Hematopoietic multipotent progenitor cell treated with erythropoietin and hydrocortisone succinate and interleukin-3 and kit ligand, for 8 days (in vitro differentiated cells): Measurements from ENCODE around the gene BDH1.

Source experiments
- DNase-seq: peaks from one replicate; pipeline ENCODE4 v3.0.0-alpha.2; 2015

Gene BDH1

DNA sequence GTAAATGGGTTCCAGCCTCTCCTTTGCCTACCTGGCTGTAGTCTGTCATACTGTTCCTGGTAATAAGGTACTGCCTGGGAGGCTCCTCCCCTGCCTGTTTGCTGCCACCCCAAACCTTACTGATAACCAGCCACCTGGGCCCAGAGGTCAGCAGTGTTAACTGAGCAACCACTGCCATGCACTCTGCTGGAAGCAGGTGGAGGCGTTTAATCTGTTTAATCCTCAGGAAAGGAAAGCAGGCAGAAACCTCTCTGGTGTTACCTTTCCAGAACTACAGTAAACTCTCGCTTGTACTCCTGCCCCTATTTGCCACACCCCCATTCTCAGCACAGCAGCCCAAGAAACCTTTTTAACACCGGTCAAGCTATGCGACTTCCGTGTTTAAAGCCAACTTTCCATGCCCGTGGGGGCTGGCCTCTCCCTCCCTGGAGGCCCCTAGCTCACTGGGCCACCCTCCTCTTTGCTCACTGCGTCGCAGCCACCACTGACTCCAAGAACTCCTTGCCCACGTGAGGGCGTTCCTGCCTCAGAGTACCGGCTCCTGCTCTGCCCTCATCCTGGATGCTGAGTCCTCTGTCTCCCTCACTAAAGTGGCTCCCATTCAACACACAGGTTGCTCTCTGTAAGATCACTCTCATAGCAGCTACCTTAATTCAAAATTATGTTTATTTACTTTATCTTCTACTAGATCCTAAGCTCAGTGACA lies 8.3 kb downstream of the BDH1 start:
- DNase-seq = no peak

DNA sequence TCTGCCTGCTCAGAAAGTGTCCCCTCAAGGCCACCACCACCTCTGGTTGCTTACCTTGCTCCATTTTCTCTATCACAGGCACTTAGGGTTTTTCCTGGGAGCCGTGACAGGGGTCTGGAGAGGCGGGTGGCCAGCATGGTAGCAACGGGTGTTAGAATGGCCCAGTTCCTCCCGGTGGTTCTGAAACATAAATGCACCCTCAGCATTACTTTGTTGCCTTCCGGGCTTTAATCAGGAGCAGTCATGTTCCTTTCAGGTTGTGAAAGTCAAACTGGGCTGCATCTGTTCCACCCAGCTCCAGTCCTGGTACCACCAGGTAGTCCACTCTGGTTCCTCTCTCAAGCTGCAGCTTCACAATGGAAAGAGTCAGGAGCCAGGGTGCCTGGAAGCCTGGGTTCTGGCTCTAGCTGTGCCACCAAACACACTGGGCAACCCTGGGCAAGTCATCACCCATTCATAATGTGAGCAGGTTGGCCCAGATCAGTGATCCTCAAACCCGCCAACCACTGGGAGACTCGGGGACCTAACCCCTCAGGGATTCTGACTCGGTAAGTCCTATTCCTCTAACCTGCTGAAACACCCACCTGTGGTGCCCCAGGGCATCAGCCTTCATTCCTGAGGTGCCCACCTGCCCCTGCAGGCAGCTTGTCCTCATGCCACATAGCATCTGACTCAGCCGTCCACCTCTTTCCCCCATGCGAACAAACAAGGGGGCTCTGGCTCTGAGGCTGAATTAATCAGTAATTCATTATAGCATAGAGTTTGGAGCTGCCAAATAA lies 9.3 kb downstream of the BDH1 start:
- DNase-seq = no peak

DNA sequence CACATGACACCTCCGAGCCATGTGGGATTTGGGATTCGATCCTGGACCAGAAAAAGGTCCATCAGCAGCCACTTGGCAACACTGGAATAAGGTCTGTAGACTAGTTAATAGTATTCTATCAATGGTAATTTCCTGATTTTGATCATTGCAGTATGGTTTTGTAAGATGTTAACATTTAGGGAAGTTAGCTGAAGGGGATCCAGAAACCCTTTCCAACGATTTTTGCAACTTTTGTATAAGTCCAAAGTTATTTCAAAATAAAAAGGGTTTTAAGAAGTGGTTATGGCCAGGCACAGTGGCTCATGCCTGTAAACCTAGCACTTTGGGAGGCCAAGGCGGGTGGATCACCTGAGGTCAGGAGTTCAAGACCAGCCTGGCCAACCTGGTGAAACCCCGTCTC lies 10.2 kb downstream of the BDH1 start:
- DNase-seq = no peak

DNA sequence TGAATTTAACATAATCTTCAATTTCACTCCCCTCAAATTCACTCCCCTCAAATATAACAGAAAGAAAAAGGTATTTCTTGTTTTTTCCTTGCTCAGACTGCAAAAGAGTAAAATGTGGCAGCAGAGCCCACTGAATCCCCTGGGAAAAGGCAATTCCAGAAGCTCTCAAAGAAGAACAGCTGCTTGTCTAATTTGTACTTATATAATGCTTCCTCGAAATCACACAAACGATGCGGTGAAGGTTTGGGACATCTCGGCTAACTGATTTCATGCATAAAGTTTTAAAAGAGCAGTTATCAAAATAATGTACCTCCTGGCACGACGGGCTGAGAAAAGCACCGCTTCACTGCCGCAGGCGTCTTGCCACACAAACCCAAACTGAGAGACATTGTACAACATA lies 10.7 kb downstream of the BDH1 start:
- DNase-seq = no peak

DNA sequence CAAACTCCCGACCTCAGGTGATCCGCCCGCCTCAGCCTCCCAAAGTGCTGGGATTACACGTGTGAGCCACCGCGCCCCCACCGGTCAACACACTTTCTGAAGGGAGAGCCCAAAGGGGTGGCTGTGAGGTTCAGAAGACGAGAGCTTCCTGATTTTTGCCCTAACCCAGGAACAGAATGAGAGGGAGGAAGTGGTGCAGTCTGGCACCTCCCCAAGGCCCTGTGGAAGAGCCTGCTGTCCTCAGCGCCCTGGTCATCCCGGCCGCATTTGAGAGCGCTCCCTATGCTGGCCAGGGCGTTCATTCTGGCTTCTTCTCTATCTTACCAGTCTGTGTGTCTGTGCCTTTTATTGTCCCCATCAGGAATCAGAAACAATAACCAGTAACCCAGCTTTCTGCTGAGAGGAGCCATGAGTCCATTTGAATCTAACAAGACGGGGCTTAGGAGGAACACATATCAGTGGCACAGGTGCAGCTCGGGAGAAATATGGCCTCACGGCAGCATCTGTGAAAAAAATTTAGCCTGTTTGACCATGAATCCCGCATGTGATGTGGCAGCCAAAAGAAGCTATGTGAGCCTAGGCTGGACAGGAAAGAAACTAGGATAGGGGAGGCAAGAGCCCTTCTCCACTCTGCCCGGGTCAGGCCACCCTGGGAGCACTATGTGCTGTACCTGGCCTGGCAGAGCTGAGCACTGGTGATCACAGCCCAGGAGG lies 12.9 kb downstream of the BDH1 start:
- no peak for DNase-seq

DNA sequence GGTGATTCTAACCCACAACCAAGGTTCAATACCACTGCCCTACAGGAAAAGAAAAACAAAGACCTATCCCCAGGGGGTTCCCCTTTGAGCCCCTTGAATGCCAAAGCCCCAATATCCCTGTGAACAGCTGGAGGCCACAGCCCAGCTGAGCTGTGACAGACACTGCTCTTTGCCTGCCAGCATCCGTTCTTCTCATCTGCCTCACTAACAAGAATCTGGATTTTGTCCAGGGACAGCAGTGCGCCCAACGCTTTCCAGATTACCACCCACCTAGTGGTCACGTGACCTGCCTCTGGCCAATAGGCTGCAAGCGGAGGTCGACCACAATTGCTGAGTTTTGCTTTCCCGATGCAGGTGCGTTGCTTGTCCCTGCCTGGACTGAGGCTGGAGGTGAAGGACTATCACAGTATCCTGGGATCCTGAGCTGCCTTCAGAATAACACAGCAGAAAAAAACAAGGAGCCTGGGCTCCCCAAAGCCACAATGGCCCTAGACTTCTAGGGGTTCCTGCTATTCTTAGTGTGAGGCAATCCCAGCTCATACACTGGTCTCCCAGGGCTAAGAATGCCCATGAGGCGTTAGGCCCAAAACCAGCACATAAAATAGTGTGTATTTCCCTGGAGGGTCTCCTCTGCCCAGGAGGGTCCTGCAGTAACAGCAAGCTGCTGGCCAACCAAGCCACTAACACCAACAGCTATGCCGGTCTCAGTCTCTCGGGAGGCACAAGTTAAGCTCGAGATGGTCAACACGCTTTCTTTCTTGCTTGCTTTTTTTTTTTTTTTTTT lies 13.8 kb downstream of the BDH1 start:
- DNase-seq = no peak

DNA sequence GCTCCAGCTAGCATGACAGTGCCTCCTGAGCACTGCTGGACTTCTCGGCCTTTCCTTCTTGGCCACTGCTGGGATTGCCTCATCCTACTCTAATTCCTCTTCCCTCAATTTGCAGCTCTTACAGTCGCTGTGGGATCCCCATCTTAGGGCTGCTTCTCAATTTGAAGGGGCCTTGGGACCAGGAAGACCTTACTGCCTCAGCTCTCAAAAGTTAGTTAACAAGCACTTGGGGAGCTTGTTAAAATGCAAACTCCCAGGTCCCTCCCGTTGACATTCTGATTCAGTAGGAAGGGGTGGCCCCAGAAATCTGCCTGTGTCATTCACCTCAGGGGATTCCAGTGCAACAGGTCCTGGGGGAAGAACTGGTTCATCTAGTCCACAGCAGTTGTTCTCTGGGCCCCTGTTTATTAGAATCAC lies 14.8 kb downstream of the BDH1 start:
- DNase-seq = no peak

DNA sequence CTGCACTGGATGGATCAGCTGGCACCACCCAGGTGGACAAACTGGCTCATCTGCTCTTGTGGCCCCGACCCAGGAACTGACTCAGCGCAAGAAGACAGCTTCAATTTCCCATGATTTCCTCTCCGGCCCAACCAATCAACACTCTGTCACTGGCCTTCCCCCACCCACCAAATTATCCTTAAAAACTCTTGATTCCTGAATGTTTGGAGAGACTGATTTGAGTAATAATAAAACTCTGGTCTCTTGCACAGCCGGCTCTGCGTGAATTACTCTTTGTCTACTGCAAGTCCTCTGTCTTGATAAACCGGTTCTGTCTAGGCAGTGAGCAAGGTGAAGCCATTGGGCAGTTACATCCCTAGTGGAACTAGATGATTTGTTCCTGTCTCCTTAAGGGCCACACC lies 16.1 kb downstream of the BDH1 start:
- DNase-seq = no peak

DNA sequence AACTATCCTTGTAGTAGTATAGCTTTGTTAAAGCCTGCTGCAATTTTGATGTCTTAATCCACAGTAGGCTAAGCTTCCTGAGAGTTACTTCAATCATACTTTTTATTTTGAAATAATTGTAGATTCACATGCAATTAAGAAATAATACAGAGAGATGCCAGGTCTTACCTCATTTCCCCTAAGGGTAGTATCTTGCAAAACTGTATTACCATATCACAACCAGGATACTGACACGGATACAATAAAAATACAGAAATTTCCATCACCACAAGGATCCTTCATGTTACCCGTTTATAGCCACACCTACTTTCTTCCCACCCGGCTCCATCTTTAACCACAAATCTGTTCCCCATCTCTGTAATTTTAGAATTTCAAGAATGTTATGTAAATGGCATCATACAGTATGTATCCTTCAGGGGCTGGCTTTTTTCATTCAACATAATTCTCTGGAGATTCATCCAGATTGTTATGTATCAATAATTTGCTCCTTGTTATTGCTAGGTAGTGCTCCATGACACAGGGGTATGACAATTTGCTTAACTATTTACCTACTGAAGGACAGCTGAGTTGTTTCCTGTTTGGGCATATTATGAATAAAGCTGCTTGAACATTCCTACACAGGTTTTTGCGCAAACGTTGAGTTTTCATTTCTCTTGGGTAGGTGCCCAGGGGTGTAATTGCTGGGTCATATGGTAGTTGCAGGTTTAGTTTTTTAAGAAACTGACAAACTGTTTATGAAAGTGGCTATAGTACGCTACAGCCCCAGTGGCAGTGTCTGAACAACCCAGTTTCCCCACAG lies 21.6 kb downstream of the BDH1 start:
- no peak for DNase-seq

DNA sequence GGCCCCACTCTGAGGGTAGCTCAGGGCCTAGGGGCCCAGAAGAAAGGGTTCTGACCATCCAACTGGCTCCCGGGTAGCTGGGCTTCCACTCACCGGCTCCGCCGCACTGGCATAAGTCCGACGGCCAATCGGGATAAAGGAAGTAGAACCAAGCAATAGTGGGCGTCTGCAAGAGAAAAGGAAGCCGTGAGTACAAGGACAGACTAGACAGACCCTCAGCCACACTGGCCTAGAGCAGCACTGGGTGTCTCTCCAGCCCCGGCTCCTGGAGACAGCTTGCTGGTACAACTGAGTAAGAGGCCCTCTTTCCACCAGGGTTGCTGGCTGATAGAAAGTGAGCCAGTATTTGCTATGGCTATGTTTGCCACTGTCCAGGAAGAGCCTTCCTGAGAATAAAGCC lies 22.4 kb downstream of the BDH1 start:
- DNase-seq = no peak

DNA sequence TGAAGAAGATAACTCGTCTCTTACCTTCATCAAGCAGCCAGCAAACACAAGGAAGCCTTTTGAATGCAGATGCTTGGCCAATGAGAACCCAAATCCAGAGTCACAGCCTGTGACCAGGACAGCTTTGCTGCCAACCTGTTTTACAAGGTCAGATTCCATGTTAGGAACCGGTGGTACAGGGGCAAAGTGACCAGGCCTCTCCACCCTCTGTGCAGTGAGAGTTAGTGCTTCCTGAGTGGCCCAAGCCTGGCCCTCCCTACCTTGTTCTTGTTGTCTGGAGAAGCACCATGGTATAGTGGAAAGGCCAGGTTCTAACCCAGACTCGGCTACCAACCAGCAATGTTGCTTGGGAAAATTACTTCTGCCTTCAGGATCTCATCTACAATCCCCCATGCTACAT lies 23.4 kb downstream of the BDH1 start:
- no peak for DNase-seq

DNA sequence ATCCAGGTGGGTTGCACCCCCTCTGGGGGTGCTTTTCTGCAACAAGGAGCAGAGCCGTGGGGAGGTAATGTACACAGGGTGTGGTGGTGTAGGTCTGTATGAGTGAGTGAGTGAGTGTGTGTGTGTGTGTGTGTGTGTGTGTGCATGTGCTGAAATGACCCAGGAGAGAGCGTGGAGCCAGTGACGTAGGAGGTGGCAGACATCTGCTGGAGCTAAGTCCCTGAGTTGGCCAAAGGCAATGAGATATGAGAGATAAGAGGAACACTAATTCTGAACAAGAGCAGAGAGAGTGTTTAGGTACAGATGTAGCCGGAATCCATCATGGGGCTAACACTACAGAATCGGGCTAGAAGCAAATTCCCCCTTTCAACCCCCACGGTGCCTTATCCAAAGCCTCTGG lies 27.6 kb downstream of the BDH1 start:
- DNase-seq = no peak

DNA sequence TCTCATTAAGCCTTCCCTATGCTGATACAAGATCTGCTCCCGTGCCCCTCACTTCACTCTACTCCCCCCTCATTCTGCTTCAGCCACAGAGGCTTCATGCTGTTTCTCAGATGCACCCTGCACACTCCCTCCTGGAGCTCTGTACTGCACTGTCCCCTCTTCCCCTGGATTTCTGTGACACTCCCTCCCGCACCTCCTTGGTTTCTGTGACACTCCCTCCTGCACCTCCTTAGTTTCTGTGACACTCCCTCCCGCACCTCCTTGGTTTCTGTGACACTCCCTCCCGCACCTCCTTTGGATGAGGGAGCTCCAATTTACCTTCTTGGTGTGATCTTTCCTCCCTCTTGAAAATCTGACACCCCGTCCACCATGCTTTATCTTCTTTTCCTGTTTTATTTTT lies 28.2 kb downstream of the BDH1 start:
- no peak for DNase-seq

DNA sequence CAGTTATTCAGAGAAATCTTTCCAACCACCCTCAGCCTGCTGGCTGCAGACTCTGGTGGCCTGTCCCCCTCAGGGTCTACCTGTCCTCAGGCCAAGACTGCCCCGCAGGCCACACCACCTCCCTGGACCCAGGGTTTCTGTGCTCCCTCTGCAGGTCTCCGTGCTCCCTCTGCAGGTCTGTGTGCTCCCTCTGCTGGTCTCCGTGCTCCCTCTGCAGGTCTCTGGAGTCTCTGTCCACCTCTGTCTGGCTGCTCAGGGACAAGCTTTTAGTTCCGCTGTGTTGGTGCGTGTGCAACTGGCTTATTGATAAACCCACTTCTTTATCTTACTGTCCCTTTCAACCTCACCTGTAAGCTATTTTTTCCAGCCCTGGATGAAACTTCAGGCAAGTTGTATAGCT lies 30.1 kb downstream of the BDH1 start:
- DNase-seq = no peak

DNA sequence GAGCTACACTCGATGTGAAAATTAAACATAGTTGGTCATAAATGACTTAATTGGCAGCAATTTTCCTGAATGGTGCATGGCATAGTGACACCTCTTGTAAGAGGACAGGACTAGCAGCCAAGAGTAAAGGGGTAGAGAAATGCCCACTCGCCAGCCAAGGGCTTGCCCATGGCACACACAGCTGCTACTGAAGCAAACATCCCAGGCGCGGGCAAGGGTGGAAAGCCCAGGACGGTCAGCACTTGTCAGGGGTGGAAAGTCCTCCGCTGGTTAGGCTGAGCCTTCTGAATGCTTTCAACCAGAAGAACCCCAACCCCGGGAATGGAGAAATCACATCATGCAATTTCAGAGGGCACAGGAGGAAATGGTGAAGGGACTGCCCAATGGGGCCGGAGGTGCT lies 31.6 kb downstream of the BDH1 start:
- DNase-seq = no peak

DNA sequence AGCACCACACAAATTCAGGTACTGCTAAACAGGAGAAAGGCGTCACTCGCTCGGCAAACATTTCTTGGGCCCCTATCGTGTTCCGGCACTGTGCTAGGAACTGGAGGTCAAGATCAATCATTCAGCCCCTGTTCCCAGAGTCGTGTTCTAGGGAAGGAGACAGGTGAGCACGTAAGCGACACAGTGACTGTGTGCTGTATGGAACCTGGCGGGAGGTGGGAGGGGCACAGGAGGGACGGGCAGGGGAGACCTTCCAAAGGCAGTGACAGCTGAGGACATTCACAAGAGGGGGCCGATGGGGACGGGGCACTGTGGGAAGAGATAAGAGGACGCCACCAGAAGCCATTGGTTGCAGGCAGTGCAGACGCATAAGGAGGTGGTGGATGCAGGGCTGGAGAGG lies 32.2 kb downstream of the BDH1 start:
- DNase-seq = no peak

DNA sequence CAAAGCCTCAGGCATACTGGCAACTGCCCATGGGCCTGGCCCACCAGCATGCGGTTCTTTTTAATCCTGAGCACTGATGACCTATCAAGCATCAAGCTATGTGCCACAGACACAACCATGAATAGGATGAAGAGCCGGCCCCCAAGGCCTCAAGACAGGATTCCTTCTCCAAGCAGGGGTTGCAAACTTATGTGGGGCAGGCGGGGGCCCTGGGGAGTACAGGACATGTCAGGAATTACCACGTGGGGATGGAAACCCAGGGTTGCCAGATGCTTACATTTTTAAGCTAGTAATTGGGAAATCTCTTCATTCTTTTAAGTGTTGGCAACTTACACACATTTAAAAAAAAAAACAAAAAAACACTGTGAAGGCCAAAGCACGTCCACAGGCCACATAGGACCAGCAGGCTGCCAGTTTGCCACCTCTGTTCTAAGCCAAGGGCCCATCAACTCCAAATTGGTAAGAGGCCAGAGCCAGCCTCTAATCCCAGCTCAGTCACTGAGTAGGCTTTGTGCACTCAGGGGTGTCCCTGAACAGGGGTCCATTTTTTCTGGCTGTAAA lies 32.8 kb downstream of the BDH1 start:
- DNase-seq = no peak

DNA sequence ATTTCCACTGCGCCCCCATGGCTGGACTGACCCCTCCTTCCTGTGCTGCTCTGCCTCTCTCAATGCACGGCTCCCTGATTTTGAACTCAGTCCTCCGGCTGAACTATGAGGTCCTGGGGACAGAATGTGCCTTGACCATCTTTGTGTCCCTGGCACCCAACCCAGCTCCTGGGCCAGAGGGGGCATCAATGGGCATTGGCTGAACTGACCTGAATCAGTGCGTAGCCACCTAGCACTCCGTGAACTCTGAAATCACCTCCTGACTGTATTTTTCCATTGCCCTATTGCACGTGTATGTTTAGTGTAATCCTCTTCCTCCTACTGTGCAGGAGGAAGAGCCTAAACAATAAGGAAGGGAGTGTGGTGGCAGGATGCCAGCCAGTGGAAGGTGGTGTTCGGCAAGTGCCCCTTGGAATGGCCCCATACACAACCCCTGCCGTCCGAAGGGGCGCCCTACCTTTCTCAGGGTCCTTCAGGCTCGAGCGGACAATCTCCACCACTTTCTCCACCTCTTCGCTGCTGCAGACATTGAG lies 33.5 kb downstream of the BDH1 start:
- no peak for DNase-seq

DNA sequence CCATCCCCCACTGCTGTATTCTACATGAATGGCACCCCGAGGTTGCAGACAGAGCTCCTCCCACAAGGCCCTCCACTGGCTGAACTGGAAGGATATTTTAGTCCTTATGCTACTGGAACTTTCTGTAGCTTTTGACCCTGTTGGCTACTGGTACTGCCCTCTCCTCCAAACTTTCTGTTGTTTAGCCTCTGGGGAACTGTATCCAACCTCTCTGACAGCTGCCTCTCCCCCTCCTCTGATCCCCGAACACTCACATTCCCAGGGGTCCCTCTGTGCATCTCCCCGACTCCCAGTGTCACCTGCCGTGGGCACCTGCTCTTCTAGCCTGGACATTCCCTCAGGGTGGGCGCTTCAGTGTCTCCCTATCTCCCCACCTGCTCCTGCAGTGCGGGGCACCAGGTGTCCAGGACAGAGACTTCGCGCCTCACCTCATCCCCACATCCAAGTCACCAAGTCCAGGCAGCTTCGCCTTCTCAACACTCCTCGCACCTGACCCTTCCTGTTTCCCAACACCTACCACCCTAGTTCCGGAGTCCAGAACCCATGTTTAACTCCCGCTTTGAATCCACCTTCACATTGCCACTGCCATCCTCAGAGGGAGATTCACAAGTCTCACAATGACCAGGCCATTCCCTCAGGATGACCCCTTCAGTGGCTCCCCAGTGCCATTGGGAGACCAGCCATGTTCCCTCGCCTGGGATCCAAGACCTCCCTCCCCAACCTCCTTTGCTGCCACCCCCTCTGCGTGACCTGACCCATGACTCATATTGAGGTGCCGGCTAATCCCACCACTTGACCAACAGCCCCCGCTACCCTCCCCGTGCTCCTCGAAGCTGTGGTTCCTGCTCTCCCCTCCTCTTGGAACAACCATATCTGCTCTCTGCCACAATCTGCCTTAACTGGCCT lies 34.2 kb downstream of the BDH1 start:
- DNase-seq = no peak
